K562 (cell line): ENCODE data around the gene ITSN2. TPM values are rescaled to one million over a fixed set of nuclear protein-coding genes. Genes with fewer than 3 reads are reported as not detected.

ENCODE experiments used
- ATAC-seq: fragments of 200-7000 bp; cut with Tn5 transposase; 3 replicates; pipeline ENCODE4 v1.9.1; 2020; ENCODE audit warnings: moderate library complexity
- BruUV-seq: library from RNA; stranded (reverse); fragments of 400-500 nt; replicated peaks from 2 replicates; lab custom pipeline; 2021; lab: Mats Ljungman, UMichigan
- CTCF ChIA-PET: fragments of 300-600 bp; formaldehyde crosslinking; extraction: SDS; loops from one replicate; lab custom pipeline; 2021; ENCODE audit warnings: low intra/inter-chr PET ratio; lab: Yijun Ruan, JAX
- POLR2A ChIA-PET: fragments of 300-600, 350-650 bp; sonication (Branson Sonifier 250); formaldehyde crosslinking; extraction: SDS; loops from one replicate; lab custom pipeline; 2021; ENCODE audit warnings: antibody characterized with exemption, inconsistent platforms; lab: Yijun Ruan, JAX
- DNase-seq, 4 experiments: peaks; one replicate each; pipeline versions ENCODE4 v3.0.0 to v3.0.0-alpha.2; 2011 to 2018; ENCODE audit warnings: low spot score in 3 of 4, mixed read lengths in 3 of 4; ENCODE audit errors: extremely low read depth in 1 of 4
- FAIRE-seq: peaks from 2 replicates; lab custom pipeline; 2011; peaks lifted over from hg19 to GRCh38; lab: Jason Lieb, UNC
- H2AFZ ChIP-seq: 2 replicates; pipeline ENCODE4 v1.6.0; 2011; ENCODE audit warnings: low read depth, low read length, control low read depth, inconsistent platforms
- H3K27ac ChIP-seq: fragments of 200-600 bp; 3 replicates; pipeline ENCODE4 v1.8.0; 2011; ENCODE audit warnings: low read depth, mild to moderate bottlenecking, control low read depth, inconsistent platforms, low read length, moderate library complexity, mixed read lengths; ENCODE audit errors: extremely low read depth
- H3K27me3 ChIP-seq, 2 experiments: fragments of 300-600 bp in 1 of 2; 2 replicates in 1 of 2; 3 replicates in 1 of 2; pipeline versions ENCODE4 v1.6.0 to v1.8.0; 2011; ENCODE audit warnings: inconsistent platforms in 2 of 2, low read length in 2 of 2, mild to moderate bottlenecking in 1 of 2, mixed read lengths in 1 of 2, moderate library complexity in 1 of 2; ENCODE audit not compliant: control insufficient read depth in 2 of 2, insufficient read depth in 2 of 2
- H3K36me3 ChIP-seq: fragments of 300-600 bp; 3 replicates; pipeline ENCODE4 v1.8.0; 2011; ENCODE audit warnings: mild to moderate bottlenecking, low read length, inconsistent platforms; ENCODE audit not compliant: control insufficient read depth, insufficient read depth
- H3K4me1 ChIP-seq, 2 experiments: fragments of 200-600 bp in 1 of 2; replicated peaks in 1 of 2; 2 replicates in 1 of 2; 3 replicates in 1 of 2; pipeline versions ENCODE4 v1.5.1 to v1.8.0; 2011; ENCODE audit warnings: inconsistent platforms in 2 of 2, low read length in 2 of 2, mild to moderate bottlenecking in 1 of 2, mixed read lengths in 1 of 2, moderate library complexity in 1 of 2; ENCODE audit not compliant: control insufficient read depth in 2 of 2, insufficient read depth in 2 of 2
- H3K4me2 ChIP-seq: 2 replicates; pipeline ENCODE4 v1.6.1; 2011; ENCODE audit warnings: low read length, control low read depth, inconsistent platforms, mixed read lengths; ENCODE audit not compliant: insufficient read depth
- H3K4me3 ChIP-seq: fragments of 200-600 bp; sonication (generic), shearing (Covaris generic); 2 replicates; pipeline ENCODE4 v1.5.1; 2016; ENCODE audit warnings: control low read depth, inconsistent platforms
- H3K79me2 ChIP-seq: fragments of 200-600 bp; 3 replicates; pipeline ENCODE4 v1.8.0; 2011; ENCODE audit warnings: low read length, inconsistent platforms; ENCODE audit not compliant: control insufficient read depth, insufficient read depth
- H3K9ac ChIP-seq, 2 experiments: 2 replicates each; pipeline versions ENCODE4 v1.6.0 to v1.6.1; 2011; ENCODE audit warnings: low read depth in 2 of 2, low read length in 2 of 2, control low read depth in 1 of 2, inconsistent platforms in 1 of 2, mild to moderate bottlenecking in 1 of 2, mixed read lengths in 1 of 2; ENCODE audit not compliant: insufficient read depth in 1 of 2
- H3K9me1 ChIP-seq: one replicate; pipeline ENCODE4 v1.6.0; 2011; ENCODE audit warnings: inconsistent platforms, mild to moderate bottlenecking, low read length, moderate library complexity; ENCODE audit not compliant: control insufficient read depth, insufficient read depth
- H3K9me3 ChIP-seq: replicated peaks from 2 replicates; pipeline ENCODE4 v1.5.1; 2011; ENCODE audit warnings: low read depth, low read length, inconsistent platforms; ENCODE audit not compliant: control insufficient read depth, insufficient read depth
- H4K20me1 ChIP-seq: replicated peaks from 2 replicates; pipeline ENCODE4 v1.6.1; 2011; ENCODE audit warnings: low read length, inconsistent platforms, mixed read lengths; ENCODE audit not compliant: control insufficient read depth, insufficient read depth
- PRMT5 ChIP-seq: sonication (generic); formaldehyde crosslinking; IDR thresholded peaks from 2 replicates; pipeline ENCODE4 v1.5.0; 2020; ENCODE audit warnings: missing genetic modification reagents
- TBL1XR1 ChIP-seq, 2 experiments: IDR thresholded peaks; 2 replicates each; pipeline ENCODE4 v1.6.1; 2012; ENCODE audit warnings: improper control_type of control experiment in 2 of 2, low read length in 2 of 2, mild to moderate bottlenecking in 1 of 2
- WGBS: fragments of 100-300 bp; shearing (Covaris generic); methylation state at CpG from one replicate; pipeline ENCODE4 v1.1.6; 2016; ENCODE audit warnings: low coverage, mixed read lengths; ENCODE audit not compliant: insufficient coverage; ENCODE audit errors: missing lambda C conversion rate; 5-methylcytosine and 5-hydroxymethylcytosine counted together
- in situ Hi-C: fragments of 300-500 bp; cut with MboI; formaldehyde crosslinking; loops from 4 replicates; pipeline ENCODE4 v1.15.0; 2018; ENCODE audit warnings: inconsistent platforms, mixed read lengths
- intact Hi-C: fragments of 100-400 bp; cut with micrococcal nuclease; formaldehyde crosslinking; loops from 2 replicates; pipeline ENCODE4 v1.14.2; 2022
- polyA plus RNA-seq, 8 experiments: library from polyadenylated mRNA; depleted of rRNA in 4 of 8; stranded (reverse) in 5 of 8; unstranded in 3 of 8; fragments of >200 nt; fragmentation: Nextera tagmentation in 2 of 8; fragmentation: Illumina TruSeq in 1 of 8; extraction: Ambion mirVana in 2 of 8; extraction: Trizol in 1 of 8; gene quantifications; 2 replicates each; pipeline versions ENCODE4 v1.2.1 to v1.2.3, GENCODE V29; 2011 to 2014; ENCODE audit warnings: inconsistent platforms in 1 of 8, missing spikeins in 1 of 8
- total RNA-seq, 7 experiments: library from RNA; depleted of rRNA in 6 of 7; stranded (reverse); fragments of >200 nt in 6 of 7; fragmentation: Illumina TruSeq in 2 of 7; extraction: Trizol in 2 of 7; gene quantifications; 2 replicates each; pipeline versions ENCODE4 v1.2.1 to v1.2.3, GENCODE V29; 2011 to 2021; ENCODE audit warnings: low replicate concordance in 1 of 7
- TF ChIP-seq, protein P1 (sequence below): fragments of 250-450 bp; sonication (Bioruptor Pico); IDR thresholded peaks from 2 replicates; pipeline ENCODE4 v1.6.1; 2021; ENCODE audit warnings: mild to moderate bottlenecking
- TF ChIP-seq, protein P2 (sequence below): fragments of 200-600 bp; sonication (generic); IDR thresholded peaks from one replicate; pipeline ENCODE4 v1.6.1; 2012; ENCODE audit warnings: mild to moderate bottlenecking, low read depth, low read length, inconsistent platforms

The ITSN2 gene
- total and polyA plus RNA-seq, 9 of the 15 experiments (the other 6 are each of a cell fraction or from before 2014, with no cell fraction given), result 6.6 to 19.9 (median 15.2) TPM

DNA sequence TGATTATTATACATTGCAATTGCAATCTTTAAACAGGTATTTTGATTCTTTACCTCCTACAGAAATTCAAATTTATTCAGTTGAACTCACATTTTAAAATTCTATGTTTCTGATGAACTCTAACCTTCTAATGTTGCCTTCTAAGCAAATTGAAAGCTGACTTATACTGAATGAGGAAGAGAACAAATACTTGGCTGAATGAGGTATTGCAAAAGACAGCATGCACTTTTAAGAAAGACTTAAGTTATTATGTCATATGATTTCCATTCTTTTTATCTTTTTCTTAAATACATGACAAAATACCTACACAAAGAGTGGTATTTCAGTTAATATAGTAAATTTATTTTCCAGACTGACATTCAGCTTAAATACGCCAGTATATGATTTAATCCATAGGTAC lies 120.8 kb downstream of the ITSN2 start:
- Histone ChIP-seq H3K36me3 (no peaks in the 10 kb centered on the region), H3K27me3 (no peaks in the 10 kb centered on the region), H3K4me3 (no peak overlapping the region), H2AFZ (no peak overlapping the region), H3K9me1 (no peaks in the 10 kb centered on the region), H3K9ac (no peak overlapping the region), H3K4me1 (no peaks in the 10 kb centered on the region), H4K20me1 (no peaks in the 10 kb centered on the region), H3K27ac (no peak overlapping the region), H3K4me2 (no peak overlapping the region), H3K79me2 (no peaks in the 10 kb centered on the region), H3K9me3 (no peaks in the 10 kb centered on the region)
- no peak for TF ChIP-seq PRMT5 (CRISPR knock-in tag)
- TF ChIP-seq, protein P1, sequence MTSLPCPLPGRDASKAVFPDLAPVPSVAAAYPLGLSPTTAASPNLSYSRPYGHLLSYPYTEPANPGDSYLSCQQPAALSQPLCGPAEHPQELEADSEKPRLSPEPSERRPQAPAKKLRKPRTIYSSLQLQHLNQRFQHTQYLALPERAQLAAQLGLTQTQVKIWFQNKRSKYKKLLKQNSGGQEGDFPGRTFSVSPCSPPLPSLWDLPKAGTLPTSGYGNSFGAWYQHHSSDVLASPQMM (CRISPR knock-in tag), result no peak
- ChIA-PET CTCF (no interaction called here), POLR2A (no interaction called here)
- intact Hi-C loops (no loop called here), in situ Hi-C loops (no loop called here)
- 100% methylated on average over 1 of the region's 1 CpG for WGBS
- no TSS peak for BruUV-seq
- FAIRE-seq (no peak), ATAC-seq (no peak), DNase-seq (no peak)

DNA sequence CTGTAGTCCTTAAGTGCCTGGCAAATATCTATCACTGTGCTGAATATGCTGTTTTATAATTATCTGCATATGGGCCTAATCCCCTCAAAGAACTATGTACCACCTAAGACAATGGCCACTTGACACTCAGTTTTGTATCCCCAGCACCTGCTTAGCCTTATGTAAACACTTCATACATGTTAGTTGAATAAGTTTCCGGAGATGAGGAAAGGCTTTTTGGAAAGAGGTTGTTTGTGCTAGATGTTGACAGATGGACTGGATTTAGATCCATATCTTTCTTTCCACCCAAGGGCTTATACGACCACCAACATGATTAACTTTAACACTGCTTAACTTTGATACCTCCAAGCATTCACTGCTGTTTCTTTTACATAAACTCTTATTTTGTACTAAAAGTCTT lies 122.2 kb downstream of the ITSN2 start:
- CTCF ChIA-PET, result no interaction called here
- in situ Hi-C loops (no loop called here), intact Hi-C loops (no loop called here)
- DNase-seq (no peak), FAIRE-seq (no peak), ATAC-seq (no peak)
- no peaks in the 10 kb centered on the region for H3K27me3 ChIP-seq
- no peak overlapping the region for H3K4me3 ChIP-seq
- no peaks in the 10 kb centered on the region for H3K9me1 ChIP-seq
- no peak overlapping the region for H3K27ac ChIP-seq
- H3K79me2 ChIP-seq, result no peaks in the 10 kb centered on the region
- no peaks in the 10 kb centered on the region for H3K9me3 ChIP-seq
- no peaks in the 10 kb centered on the region for H4K20me1 ChIP-seq
- no peaks in the 10 kb centered on the region for H3K36me3 ChIP-seq
- no peak overlapping the region; the same call in 1 of the 2 replicates for H3K4me2 ChIP-seq
- no peaks in the 10 kb centered on the region for H3K4me1 ChIP-seq
- H3K9ac ChIP-seq, result no peak overlapping the region
- no TSS peak for BruUV-seq
- no peak overlapping the region for H2AFZ ChIP-seq
- WGBS, result 33% methylated on average over 2 of the region's 2 CpGs
- POLR2A ChIA-PET, result no interaction called here
- TF ChIP-seq TBL1XR1 (IDR thresholded peaks at IDR 0.05; ENCODE audit: low read length in 2 of 2), result no peak
- TF ChIP-seq, protein P2, sequence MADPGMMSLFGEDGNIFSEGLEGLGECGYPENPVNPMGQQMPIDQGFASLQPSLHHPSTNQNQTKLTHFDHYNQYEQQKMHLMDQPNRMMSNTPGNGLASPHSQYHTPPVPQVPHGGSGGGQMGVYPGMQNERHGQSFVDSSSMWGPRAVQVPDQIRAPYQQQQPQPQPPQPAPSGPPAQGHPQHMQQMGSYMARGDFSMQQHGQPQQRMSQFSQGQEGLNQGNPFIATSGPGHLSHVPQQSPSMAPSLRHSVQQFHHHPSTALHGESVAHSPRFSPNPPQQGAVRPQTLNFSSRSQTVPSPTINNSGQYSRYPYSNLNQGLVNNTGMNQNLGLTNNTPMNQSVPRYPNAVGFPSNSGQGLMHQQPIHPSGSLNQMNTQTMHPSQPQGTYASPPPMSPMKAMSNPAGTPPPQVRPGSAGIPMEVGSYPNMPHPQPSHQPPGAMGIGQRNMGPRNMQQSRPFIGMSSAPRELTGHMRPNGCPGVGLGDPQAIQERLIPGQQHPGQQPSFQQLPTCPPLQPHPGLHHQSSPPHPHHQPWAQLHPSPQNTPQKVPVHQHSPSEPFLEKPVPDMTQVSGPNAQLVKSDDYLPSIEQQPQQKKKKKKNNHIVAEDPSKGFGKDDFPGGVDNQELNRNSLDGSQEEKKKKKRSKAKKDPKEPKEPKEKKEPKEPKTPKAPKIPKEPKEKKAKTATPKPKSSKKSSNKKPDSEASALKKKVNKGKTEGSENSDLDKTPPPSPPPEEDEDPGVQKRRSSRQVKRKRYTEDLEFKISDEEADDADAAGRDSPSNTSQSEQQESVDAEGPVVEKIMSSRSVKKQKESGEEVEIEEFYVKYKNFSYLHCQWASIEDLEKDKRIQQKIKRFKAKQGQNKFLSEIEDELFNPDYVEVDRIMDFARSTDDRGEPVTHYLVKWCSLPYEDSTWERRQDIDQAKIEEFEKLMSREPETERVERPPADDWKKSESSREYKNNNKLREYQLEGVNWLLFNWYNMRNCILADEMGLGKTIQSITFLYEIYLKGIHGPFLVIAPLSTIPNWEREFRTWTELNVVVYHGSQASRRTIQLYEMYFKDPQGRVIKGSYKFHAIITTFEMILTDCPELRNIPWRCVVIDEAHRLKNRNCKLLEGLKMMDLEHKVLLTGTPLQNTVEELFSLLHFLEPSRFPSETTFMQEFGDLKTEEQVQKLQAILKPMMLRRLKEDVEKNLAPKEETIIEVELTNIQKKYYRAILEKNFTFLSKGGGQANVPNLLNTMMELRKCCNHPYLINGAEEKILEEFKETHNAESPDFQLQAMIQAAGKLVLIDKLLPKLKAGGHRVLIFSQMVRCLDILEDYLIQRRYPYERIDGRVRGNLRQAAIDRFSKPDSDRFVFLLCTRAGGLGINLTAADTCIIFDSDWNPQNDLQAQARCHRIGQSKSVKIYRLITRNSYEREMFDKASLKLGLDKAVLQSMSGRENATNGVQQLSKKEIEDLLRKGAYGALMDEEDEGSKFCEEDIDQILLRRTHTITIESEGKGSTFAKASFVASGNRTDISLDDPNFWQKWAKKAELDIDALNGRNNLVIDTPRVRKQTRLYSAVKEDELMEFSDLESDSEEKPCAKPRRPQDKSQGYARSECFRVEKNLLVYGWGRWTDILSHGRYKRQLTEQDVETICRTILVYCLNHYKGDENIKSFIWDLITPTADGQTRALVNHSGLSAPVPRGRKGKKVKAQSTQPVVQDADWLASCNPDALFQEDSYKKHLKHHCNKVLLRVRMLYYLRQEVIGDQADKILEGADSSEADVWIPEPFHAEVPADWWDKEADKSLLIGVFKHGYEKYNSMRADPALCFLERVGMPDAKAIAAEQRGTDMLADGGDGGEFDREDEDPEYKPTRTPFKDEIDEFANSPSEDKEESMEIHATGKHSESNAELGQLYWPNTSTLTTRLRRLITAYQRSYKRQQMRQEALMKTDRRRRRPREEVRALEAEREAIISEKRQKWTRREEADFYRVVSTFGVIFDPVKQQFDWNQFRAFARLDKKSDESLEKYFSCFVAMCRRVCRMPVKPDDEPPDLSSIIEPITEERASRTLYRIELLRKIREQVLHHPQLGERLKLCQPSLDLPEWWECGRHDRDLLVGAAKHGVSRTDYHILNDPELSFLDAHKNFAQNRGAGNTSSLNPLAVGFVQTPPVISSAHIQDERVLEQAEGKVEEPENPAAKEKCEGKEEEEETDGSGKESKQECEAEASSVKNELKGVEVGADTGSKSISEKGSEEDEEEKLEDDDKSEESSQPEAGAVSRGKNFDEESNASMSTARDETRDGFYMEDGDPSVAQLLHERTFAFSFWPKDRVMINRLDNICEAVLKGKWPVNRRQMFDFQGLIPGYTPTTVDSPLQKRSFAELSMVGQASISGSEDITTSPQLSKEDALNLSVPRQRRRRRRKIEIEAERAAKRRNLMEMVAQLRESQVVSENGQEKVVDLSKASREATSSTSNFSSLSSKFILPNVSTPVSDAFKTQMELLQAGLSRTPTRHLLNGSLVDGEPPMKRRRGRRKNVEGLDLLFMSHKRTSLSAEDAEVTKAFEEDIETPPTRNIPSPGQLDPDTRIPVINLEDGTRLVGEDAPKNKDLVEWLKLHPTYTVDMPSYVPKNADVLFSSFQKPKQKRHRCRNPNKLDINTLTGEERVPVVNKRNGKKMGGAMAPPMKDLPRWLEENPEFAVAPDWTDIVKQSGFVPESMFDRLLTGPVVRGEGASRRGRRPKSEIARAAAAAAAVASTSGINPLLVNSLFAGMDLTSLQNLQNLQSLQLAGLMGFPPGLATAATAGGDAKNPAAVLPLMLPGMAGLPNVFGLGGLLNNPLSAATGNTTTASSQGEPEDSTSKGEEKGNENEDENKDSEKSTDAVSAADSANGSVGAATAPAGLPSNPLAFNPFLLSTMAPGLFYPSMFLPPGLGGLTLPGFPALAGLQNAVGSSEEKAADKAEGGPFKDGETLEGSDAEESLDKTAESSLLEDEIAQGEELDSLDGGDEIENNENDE, result no peak
